Ovary (tissue), 3 donors: ENCODE results near the gene STAMBPL1.

Source experiments
- CTCF ChIP-seq, 3 donors: fragments of 450-650 bp in 2 of 3; fragments of 200-600 bp in 1 of 3; IDR thresholded peaks; one replicate each; pipeline versions ENCODE4 v1.5.1 to v1.8.0; 2016 to 2022; ENCODE audit warnings: antibody characterized with exemption in 3 of 3, mild to moderate bottlenecking in 1 of 3
- EP300 ChIP-seq: sonication (generic); formaldehyde crosslinking; IDR thresholded peaks from one replicate; pipeline ENCODE4 v1.6.1; 2017; ENCODE audit warnings: antibody characterized with exemption
- POLR2A ChIP-seq: fragments of 450-650 bp; IDR thresholded peaks from one replicate; pipeline ENCODE4 v1.6.1; 2017; ENCODE audit warnings: antibody characterized with exemption, mild to moderate bottlenecking, moderate library complexity
- donor health status: DM: no; HTN: no; CAD: no.

- TF ChIP-seq CTCF (IDR thresholded peaks at IDR 0.05): no peak
- no peak for TF ChIP-seq EP300
- no peak for TF ChIP-seq POLR2A
Measured at GRCh38 chr10:88831709-88832108, 48.3 kb upstream of the STAMBPL1 start.
